Astrocyte (in vitro differentiated cells and primary cell): Measurements from ENCODE around the gene GKAP1. TPM values are rescaled to one million over a fixed set of nuclear protein-coding genes. Genes with fewer than 3 reads are reported as not detected.

ENCODE experiments used
- DNase-seq: peaks from one replicate; pipeline ENCODE4 v3.0.0-alpha.2; 2010; ENCODE audit warnings: low read depth
- FAIRE-seq: peaks from 2 replicates; lab custom pipeline; 2011; peaks lifted over from hg19 to GRCh38; lab: Jason Lieb, UNC
- H2AFZ ChIP-seq: 2 replicates; pipeline ENCODE4 v1.6.0; 2012; ENCODE audit warnings: low read depth, low read length, inconsistent platforms
- H3K27ac ChIP-seq: 2 replicates; pipeline ENCODE4 v1.5.1; 2011; ENCODE audit warnings: low read depth, low read length, inconsistent platforms
- H3K27me3 ChIP-seq: 2 replicates; pipeline ENCODE4 v1.6.0; 2011; ENCODE audit warnings: low read length, inconsistent platforms; ENCODE audit not compliant: insufficient read depth
- H3K36me3 ChIP-seq: 2 replicates; pipeline ENCODE4 v1.5.1; 2011; ENCODE audit warnings: low read length, inconsistent platforms; ENCODE audit not compliant: insufficient read depth
- H3K4me1 ChIP-seq: 2 replicates; pipeline ENCODE4 v1.5.1; 2011; ENCODE audit warnings: low read length, inconsistent platforms; ENCODE audit not compliant: insufficient read depth
- H3K4me2 ChIP-seq: 2 replicates; pipeline ENCODE4 v1.6.0; 2012; ENCODE audit warnings: low read length, inconsistent platforms
- H3K4me3 ChIP-seq: 2 replicates; pipeline ENCODE4 v1.5.1; 2011; ENCODE audit warnings: low read depth, mild to moderate bottlenecking, low read length, inconsistent platforms; ENCODE audit not compliant: insufficient read depth
- H3K79me2 ChIP-seq: 2 replicates; pipeline ENCODE4 v1.6.0; 2012; ENCODE audit warnings: mild to moderate bottlenecking, low read length, inconsistent platforms; ENCODE audit not compliant: insufficient read depth
- H3K9ac ChIP-seq: 2 replicates; pipeline ENCODE4 v1.6.0; 2012; ENCODE audit warnings: mild to moderate bottlenecking, low read length, inconsistent platforms
- H3K9me3 ChIP-seq: 2 replicates; pipeline ENCODE4 v1.5.1; 2012; ENCODE audit warnings: low read depth, mild to moderate bottlenecking, low read length, inconsistent platforms; ENCODE audit not compliant: insufficient read depth
- H4K20me1 ChIP-seq: 2 replicates; pipeline ENCODE4 v1.6.0; 2012; ENCODE audit warnings: low read length, inconsistent platforms; ENCODE audit not compliant: insufficient read depth
- H3K27ac Mint-ChIP-seq: one replicate; pipeline ENCODE4 v1.8.0; 2021; ENCODE audit warnings: mild to moderate bottlenecking, mixed read lengths; ENCODE audit not compliant: unreplicated experiment
- H3K27me3 Mint-ChIP-seq: one replicate; pipeline ENCODE4 v1.8.0; 2021; ENCODE audit warnings: low read depth, mixed read lengths; ENCODE audit not compliant: unreplicated experiment
- H3K36me3 Mint-ChIP-seq: one replicate; pipeline ENCODE4 v1.8.0; 2021; ENCODE audit warnings: low read depth, mixed read lengths; ENCODE audit not compliant: unreplicated experiment
- H3K4me1 Mint-ChIP-seq: one replicate; pipeline ENCODE4 v1.8.0; 2021; ENCODE audit warnings: low read depth, mixed read lengths; ENCODE audit not compliant: unreplicated experiment
- H3K4me3 Mint-ChIP-seq: one replicate; pipeline ENCODE4 v1.8.0; 2021; ENCODE audit warnings: mild to moderate bottlenecking, moderate library complexity, mixed read lengths; ENCODE audit not compliant: unreplicated experiment
- H3K9me3 Mint-ChIP-seq: one replicate; pipeline ENCODE4 v1.8.0; 2021; ENCODE audit warnings: mild to moderate bottlenecking, mixed read lengths; ENCODE audit not compliant: unreplicated experiment
- EZH2 ChIP-seq: IDR thresholded peaks from 2 replicates; pipeline ENCODE4 v1.6.1; 2012; ENCODE audit warnings: mild to moderate bottlenecking, low read length, inconsistent platforms; ENCODE audit not compliant: insufficient read depth
- total RNA-seq: library from RNA; stranded (reverse); gene quantifications from 2 replicates; pipeline ENCODE4 v1.2.1, GENCODE V29; 2021
- TF ChIP-seq, protein P1 (sequence below): IDR thresholded peaks from 2 replicates; pipeline ENCODE4 v1.5.1; 2011; ENCODE audit warnings: low read depth, mild to moderate bottlenecking, inconsistent platforms, low read length, moderate library complexity; ENCODE audit not compliant: insufficient read depth

The GKAP1 gene
- total RNA-seq, 1 donor from 2014 or later, result 1.2 TPM

- TF ChIP-seq, protein P1, sequence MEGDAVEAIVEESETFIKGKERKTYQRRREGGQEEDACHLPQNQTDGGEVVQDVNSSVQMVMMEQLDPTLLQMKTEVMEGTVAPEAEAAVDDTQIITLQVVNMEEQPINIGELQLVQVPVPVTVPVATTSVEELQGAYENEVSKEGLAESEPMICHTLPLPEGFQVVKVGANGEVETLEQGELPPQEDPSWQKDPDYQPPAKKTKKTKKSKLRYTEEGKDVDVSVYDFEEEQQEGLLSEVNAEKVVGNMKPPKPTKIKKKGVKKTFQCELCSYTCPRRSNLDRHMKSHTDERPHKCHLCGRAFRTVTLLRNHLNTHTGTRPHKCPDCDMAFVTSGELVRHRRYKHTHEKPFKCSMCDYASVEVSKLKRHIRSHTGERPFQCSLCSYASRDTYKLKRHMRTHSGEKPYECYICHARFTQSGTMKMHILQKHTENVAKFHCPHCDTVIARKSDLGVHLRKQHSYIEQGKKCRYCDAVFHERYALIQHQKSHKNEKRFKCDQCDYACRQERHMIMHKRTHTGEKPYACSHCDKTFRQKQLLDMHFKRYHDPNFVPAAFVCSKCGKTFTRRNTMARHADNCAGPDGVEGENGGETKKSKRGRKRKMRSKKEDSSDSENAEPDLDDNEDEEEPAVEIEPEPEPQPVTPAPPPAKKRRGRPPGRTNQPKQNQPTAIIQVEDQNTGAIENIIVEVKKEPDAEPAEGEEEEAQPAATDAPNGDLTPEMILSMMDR, result no peak
- no peak for TF ChIP-seq EZH2
- no peak for FAIRE-seq
- H2AFZ ChIP-seq, result no peak overlapping the region
- no peaks in the 10 kb centered on the region for H3K27me3 ChIP-seq
- H3K27ac Mint-ChIP-seq, result no peak overlapping the region
- H3K4me3 ChIP-seq, result no peak overlapping the region
- H3K4me2 ChIP-seq, result no peak overlapping the region
- H3K4me3 Mint-ChIP-seq, result no peak overlapping the region
- no peak overlapping the region for H3K27ac ChIP-seq
- no peaks in the 10 kb centered on the region for H3K9me3 Mint-ChIP-seq
- peaks cover 100% of the 10 kb centered on the region for H3K79me2 ChIP-seq
- no peaks in the 10 kb centered on the region for H3K9me3 ChIP-seq
- H3K4me1 ChIP-seq, result no peaks in the 10 kb centered on the region
- H3K27me3 Mint-ChIP-seq, result no peaks in the 10 kb centered on the region
- H3K9ac ChIP-seq, result no peak overlapping the region
- no peaks in the 10 kb centered on the region for H3K36me3 ChIP-seq
- DNase-seq, result no peak
- peaks cover 6% of the 10 kb centered on the region for H3K4me1 Mint-ChIP-seq
- H4K20me1 ChIP-seq, result peaks cover 97% of the 10 kb centered on the region
- H3K36me3 Mint-ChIP-seq, result no peaks in the 10 kb centered on the region
Observed at GRCh38 chr9:83691492-83691891, 126.1 kb downstream of the GKAP1 start.

Other genes with a start within 250 kb of the GKAP1 start
- 1.3 and 1.8 TPM in 2 replicates for gene IDNK, start 194.6 kb downstream of the GKAP1 start, total RNA-seq
- gene UBQLN1, start 109.8 kb downstream of the GKAP1 start, total RNA-seq, result 99.3 and 102 TPM in 2 replicates
- 2.2 and 3.0 TPM in 2 replicates for gene KIF27, start 103.7 kb upstream of the GKAP1 start, total RNA-seq
- gene HNRNPK, start 162.4 kb upstream of the GKAP1 start, total RNA-seq, result 488 and 511 TPM in 2 replicates
- gene RMI1, start 163.0 kb upstream of the GKAP1 start, total RNA-seq, result 6.3 and 6.5 TPM in 2 replicates